Gastrocnemius medialis (tissue), 4 donors: ENCODE measurements around the gene TXNRD2.

ENCODE experiments used
- POLR2A ChIP-seq, 2 donors: fragments of 450-650 bp; IDR thresholded peaks; one replicate each; pipeline ENCODE4 v1.6.1; 2017; ENCODE audit warnings: antibody characterized with exemption in 2 of 2, mild to moderate bottlenecking in 2 of 2, moderate library complexity in 2 of 2
- TF ChIP-seq, protein P1 (sequence below), 5 experiments: fragments of 450-650 bp in 3 of 5; fragments of 200-600 bp in 2 of 5; sonication (generic) in 2 of 5; IDR thresholded peaks in 4 of 5; conservative IDR thresholded peaks in 1 of 5; 1 replicate in 4 of 5; 2 replicates in 1 of 5; pipeline ENCODE4 v1.5.1; 2016 to 2019; ENCODE audit warnings: antibody characterized with exemption in 5 of 5, mild to moderate bottlenecking in 3 of 5, moderate library complexity in 3 of 5

DNA sequence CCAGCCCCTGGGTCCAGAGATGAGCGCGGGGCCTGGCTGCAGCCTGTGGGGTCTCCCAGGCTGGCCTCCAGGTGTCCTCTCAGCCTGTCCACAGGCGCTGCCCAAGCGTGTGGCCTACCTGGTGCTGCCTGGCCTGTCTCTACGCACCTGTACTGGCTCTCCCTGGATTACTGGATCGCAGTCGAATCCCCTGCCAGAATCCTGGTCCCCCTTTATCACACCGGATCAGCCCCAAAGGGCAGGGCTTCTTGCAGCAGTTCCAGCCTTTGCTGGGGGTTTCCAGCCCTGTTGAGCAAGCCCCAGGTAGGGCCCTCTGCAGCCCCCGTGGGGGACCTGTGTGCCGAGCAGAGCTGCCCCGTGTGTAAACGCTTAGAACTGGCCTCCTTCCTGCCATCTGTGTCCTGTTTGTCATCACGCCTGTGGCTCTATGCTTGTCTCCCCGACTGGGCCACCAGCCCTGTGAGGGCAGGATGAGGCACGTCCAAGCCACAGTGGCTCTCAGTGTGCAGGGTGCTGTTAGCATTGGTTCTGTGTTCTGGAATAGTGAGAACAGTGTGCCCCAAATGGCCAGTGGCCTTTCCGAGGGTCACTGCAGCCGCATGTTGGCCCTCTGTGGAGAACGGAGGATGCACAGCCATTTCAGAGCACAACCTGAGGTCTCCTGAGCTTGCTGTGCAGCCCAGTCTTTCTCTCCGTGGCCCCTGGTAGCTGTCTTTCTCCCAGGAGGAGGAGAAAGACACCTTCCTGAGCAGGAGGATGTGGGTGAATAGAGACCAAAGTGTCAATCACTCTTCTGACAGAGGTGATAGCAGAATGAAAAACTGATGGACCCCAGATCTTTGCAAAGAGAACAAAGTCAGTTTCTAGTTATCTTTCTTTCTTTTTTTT lies 13.9 kb upstream of the TXNRD2 start:
- TF ChIP-seq, protein P1, sequence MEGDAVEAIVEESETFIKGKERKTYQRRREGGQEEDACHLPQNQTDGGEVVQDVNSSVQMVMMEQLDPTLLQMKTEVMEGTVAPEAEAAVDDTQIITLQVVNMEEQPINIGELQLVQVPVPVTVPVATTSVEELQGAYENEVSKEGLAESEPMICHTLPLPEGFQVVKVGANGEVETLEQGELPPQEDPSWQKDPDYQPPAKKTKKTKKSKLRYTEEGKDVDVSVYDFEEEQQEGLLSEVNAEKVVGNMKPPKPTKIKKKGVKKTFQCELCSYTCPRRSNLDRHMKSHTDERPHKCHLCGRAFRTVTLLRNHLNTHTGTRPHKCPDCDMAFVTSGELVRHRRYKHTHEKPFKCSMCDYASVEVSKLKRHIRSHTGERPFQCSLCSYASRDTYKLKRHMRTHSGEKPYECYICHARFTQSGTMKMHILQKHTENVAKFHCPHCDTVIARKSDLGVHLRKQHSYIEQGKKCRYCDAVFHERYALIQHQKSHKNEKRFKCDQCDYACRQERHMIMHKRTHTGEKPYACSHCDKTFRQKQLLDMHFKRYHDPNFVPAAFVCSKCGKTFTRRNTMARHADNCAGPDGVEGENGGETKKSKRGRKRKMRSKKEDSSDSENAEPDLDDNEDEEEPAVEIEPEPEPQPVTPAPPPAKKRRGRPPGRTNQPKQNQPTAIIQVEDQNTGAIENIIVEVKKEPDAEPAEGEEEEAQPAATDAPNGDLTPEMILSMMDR (IDR thresholded peaks at IDR 0.05 in 4 of 5, conservative IDR thresholded peaks at IDR 0.05 in 1 of 5) = no peak
- no peak for TF ChIP-seq POLR2A (IDR thresholded peaks at IDR 0.05)
